GM15510 (cell line): ENCODE data around the gene EDN2.

Experiments used
- POLR2A ChIP-seq: IDR thresholded peaks from 3 replicates; pipeline ENCODE4 v1.6.1; 2011; ENCODE audit warnings: borderline replicate concordance; ENCODE audit not compliant: insufficient read length; ENCODE audit errors: extremely low read depth

Gene EDN2

DNA sequence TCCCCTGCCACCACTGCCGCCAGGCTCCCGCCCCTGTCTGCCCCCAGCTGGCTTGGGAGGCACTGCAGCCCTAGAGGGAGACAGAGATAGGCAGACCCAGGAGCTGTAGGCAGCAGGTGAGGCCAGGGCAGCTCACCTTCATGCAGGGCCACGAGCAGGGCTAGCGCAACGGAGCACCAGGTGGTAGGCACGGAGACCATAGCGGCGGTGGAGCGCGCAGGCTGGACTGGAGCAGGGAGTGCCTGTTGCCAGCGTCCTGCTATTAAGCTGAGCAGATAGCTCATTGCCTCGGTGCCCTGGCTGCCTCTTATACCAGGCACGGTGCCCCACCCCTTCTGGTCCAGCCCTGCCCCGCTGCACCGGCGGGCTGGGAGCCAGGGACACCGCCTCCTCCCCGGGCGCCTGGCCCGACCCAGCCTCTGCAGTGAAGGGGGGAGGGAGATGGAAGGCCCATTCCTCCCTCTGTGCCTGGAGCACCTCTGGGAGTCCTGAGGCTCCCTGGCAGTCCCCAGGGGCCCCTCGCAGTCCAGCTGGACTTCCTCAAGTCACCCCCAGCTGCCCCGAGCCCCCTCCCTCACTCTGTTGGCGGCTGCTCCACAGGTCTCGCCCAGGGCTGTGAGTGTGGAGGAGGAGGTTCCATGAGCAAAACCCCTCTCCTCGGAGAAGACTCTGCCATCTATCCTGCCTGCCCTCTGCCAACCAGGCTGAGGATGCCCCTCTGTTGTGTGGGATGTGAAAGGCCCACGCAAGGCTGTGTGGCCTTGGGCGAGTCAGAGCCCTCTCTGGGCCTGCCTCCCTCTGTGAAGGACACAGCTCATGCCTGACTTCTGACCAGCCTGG, at the start of gene EDN2:
Gene EDN2 (minus strand): TSS at position 282 of the 840 bp plus-strand sequence. CDS start 82 bp downstream, at position 200.
- no peak for TF ChIP-seq POLR2A

DNA sequence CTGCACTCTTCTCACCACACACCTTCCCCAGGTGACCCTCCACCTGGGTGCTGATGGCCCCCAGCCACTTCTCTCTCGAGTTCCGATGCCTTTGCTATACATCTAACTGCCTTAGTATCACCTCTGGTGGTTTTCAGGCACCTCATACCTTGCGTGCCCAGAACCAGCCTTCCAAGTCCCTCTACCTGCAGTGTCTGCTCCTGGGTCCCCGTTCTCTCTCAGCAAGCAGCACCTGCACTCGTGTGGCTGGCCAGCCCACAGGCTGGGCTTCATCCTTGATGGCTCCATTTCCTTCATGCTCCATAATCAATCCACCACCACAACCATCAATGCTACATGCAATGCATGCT, 49.2 kb upstream of the EDN2 start:
- TF ChIP-seq POLR2A, result no peak

DNA sequence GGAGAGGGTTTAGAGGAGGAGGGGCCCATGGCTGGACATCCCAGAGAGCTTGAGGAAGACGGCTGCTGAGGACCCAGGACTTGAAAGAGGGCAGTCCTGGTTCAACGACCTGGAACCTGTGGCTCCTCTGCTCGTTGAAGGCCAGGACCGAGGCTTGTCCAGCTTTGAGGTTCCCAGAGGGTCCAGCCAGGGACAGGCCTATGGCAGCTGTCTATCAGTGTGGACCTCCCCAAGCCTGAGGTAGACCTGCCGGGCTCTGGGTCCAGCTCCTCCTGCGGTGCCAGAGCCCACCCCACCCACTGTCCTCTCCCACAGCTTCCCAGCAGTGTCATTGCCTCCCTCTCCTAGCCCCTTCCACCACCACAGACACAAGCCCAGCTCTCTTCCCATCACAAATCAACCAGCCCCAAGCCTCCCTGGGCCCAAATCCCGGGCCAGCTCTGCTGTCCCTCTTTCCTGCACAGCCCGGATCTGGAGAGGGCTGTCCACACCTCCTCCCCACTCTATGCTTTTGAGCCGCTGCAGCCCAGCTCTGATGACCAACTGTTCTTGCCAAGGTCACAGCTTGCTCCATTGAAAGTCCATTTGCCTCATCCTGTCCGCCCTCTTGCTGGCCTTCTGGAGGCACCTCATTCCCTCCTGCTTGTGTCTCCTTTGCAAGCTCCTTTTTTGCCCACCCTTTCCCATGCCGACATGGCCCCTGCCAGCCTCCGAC, 48.7 kb upstream of the EDN2 start:
- TF ChIP-seq POLR2A, result no peak

DNA sequence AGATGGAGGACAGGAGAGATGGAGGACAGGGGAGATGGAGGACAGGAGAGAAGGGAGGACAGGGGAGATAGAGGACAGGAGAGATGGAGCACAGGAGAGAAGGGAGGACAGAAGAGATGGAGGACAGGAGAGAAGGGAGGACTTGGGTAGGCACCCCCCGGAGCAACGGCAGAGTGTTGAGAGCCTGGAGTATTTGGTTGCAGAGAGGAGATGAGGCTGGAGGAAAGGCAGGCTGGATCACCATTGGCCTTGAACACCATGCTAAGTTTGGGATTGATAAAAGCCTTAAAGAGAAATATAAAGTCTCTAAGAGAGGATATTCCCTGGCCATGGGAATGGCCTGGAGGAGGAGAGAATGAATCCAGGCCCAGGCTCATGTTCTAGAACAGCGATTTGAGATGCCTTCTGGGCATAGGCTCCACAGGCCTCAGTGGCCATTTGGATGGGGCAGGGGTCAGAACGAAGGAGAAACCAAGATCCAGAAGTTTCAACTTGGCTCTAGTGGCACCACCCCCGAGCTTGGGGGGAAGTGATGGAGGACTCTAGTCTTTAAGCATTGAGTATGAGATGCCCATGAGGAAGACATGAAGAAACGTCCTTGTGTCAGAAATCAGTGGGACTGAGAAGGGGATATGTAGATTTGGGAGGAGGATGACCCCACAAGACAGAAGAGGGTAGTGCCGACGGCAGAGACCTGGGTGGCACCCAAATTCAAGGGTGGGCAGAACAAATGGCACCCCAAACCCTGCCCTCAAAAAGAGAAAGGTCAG, 47.9 kb upstream of the EDN2 start:
- TF ChIP-seq POLR2A, result no peak

DNA sequence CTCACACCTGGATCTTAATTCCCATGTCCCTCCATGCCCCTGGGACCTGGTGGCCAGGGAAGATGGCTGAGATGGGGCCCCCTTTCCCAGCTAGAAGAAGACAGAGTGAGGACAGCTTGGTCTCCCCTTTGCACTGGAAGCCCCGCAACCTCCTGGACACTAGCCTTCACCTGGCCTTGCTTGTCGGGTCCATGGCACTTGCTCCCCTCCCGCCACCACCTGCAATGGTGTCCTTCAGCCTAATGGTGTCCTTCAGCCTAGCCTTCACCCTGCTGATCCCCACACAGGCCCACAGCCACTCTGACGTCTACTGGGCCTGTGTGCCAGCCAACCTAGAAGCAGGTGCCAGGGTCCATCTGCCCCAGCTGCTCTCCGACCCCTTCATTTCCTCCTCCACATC, 45.9 kb upstream of the EDN2 start:
- no peak for TF ChIP-seq POLR2A

DNA sequence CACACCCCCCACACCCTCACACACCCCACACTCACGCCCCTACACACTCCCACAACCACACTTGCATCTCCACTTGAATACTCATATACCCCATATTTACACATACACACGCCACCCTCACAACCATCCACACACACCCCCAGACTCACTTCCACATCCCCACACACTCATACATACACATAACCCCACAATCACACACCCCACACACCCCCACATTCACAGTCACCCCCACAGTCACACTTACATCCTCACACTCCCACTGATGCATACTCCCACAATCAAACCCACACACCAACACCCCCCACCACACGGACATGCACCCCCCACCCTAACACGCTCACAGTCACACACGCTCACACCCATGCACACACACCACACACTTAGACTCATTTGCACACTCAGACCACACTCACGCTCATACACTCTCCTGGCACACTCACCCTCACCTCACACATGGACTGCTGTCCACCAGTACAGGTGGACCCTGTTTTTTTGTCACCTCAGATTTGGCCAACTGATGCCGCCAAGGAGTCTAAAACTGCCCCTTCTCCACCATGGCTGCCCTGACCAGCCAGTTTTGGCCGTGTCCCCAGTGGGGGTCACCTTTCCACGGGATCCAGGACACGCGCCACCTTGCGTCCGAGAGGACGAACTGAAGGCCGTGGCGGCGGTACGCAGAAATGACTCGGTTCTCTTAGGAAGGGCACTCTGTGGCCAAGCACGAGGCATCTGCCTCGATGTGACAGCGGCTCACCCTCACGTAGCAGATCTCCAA, 45.3 kb upstream of the EDN2 start:
- no peak for TF ChIP-seq POLR2A

DNA sequence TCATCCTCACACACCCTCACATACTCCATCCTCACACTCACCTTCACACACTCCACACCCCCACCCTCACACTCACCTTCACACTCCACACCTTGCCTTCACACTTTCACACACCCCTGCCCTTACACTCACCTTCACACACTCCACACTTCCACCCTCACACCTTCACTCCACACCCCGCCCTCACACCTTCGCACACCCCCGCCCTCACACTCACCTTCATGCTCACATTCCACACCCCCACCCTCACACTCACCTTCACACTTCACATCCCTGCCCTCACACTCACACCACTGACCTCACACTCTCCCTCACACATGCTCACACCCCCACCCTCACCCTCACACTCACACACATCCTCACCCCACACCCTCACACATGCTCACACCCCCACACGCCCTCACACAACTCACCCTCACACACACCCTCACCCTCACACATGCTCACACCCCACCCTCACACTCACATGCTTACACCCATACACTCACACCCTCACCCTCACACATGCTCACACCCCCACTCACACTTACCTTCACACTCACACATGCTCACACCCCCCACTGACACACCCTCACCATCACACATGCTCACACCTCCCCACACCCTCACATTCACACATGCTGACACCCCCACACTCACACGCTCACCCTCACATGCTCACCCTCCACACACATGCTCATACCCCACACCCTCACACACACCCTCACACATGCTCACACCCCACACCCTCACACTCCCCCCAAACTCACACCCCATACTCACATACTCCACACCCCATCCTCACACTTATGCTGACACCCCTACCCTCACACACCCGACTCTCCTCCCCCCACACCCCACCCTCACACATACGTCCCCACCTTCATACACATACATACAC, 44.5 kb upstream of the EDN2 start:
- TF ChIP-seq POLR2A, result no peak

DNA sequence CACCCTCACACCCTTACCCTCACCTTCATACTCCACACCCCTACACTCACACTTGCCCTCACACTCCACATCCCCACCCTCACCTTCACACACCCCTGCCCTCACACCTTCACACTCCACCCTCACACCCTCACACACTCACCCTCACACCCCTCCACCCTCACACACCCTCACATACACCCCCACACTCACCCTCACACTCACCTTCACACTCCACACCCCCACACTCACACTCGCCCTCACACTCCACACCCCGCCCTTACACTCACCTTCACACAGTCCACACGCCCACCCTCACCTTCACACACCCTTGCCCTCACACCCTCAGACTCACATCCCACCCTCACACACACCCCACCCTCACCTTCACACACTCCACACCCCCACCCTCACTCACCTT, 43.6 kb upstream of the EDN2 start:
- no peak for TF ChIP-seq POLR2A

DNA sequence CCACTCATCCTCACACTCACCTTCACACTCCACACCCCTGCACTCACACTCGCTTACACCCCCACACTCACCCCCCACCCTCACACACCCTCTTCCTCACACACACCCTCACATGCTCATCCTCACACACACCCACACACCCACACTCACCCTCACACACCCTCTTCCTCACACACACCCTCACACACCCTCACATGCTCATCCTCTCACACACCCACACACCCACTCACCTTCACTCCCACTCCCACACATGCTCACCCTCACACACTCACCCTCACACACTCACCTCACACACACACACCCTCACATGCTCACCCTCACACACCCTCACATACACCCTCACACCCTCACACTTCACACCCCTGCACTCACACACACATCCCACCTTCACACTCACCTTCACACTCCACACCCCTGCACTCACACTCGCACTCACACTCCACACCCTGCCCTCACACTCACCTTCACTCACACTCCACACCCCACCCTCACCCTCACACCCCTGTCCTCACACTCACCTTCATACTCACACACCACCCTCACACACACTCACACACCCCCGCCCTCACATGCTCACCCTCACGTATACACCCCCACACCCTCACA, 42.6 kb upstream of the EDN2 start:
- no peak for TF ChIP-seq POLR2A

DNA sequence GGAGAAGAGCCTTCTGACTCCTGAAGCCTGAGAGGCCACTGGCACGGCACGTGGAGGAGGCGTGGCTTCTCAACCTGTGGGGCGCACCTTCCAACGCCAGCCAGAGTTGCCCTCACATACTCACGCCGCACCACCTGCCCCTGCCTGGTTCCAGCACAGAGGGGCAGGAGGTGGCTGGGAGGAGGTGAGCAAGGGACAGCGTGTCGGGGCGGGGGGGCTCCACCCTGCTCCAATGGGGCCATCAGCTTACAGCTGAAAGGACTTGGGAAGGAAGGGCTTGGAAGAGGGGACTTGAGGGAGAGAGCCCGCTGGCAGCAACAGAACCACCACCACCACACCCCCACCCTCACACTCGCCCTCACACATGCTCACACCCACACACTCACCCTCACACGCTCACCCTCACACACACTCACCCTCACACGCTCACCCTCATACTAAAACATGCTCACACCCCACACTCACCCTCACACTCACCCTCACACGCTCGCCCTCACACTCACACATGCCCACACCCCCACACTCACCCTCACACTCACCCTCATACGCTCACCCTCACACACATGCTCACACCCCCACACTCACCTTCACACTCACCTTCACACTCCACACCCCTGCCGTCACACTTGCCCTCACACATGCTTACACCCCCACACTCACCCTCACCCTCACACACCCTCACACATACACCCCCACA, 41.6 kb upstream of the EDN2 start:
- no peak for TF ChIP-seq POLR2A

DNA sequence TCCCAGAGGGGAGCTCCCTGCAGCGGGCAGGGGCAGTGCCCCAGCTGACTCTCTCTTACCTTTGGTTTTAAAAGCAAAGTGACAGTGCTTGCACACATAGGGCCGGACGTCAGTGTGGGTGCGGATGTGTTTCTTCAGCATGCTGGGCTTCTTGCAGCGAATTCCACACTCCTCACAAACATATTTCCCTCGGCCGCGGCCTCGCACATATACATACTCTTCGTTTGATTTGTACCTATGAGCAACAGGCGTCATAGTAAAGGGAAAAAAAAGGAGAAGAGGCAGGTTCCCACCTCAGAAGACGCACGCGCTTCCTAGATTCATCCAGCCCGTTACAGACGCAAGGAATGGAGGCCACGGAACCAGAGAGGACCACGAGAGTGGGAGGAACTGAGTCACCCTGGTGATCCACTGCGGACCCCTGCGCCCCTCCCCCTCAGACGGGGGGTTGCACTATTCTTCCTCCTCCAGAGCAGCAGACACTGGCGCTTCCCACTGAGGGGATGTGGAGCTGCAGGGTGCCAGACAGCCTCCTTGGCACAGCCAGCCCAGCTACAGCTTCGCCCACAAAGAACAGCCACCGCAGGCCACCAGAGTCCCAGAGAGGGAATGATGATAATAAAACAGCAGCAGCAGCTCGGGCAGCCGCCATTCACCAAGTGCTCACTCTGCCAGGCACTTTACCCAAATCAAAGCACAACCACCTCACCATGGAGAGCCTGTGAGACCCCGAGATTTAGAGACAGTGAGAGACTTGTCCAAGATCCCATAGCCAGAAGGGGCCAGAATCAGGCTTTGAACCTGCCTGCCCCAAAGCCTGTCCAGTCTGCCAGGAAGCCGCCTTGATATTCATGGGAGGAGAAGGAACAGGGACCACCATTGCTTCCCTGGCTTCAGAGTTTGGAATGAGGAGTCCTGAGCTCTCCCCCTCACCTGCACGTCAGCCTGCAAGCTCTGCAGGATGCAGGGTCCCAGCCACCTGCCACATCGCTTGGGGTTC, 40.5 kb upstream of the EDN2 start:
- no peak for TF ChIP-seq POLR2A
